H1 (cell line): ENCODE measurements around the gene C5orf22. TPM values are rescaled to one million over a fixed set of nuclear protein-coding genes. Genes with fewer than 3 reads are reported as not detected.
"Not testable (repeated sequence)": the region's sequence is repeated elsewhere in the genome, so short reads cannot be mapped to it uniquely, and the experiment has no call there.

Source experiments
- CTCF ChIA-PET: fragments of 300-600 bp; sonication (Branson Sonifier 250); formaldehyde crosslinking; loops from one replicate; lab custom pipeline; 2021; ENCODE audit not compliant: partially characterized antibody; lab: Charles Lee
- POLR2A ChIA-PET: fragments of 300-600 bp; sonication (Branson Sonifier 250); formaldehyde crosslinking; loops from one replicate; lab custom pipeline; 2021; ENCODE audit warnings: inconsistent platforms; ENCODE audit not compliant: partially characterized antibody; lab: Charles Lee
- DNase-seq, 2 experiments: peaks; one replicate each; pipeline versions ENCODE4 v3.0.0 to v3.0.0-alpha.2; 2010 to 2022; ENCODE audit warnings: low spot score in 2 of 2, low read depth in 1 of 2, mixed read lengths in 1 of 2
- FAIRE-seq: peaks from 2 replicates; lab custom pipeline; 2011; peaks lifted over from hg19 to GRCh38; lab: Jason Lieb, UNC
- H2AFZ ChIP-seq: 2 replicates; pipeline ENCODE4 v1.8.1; 2012; ENCODE audit warnings: low read length, inconsistent platforms
- H2AK5ac ChIP-seq: 2 replicates; pipeline ENCODE4 v1.6.1; 2013; ENCODE audit warnings: low read depth, low read length
- H2BK120ac ChIP-seq: replicated peaks from 2 replicates; pipeline ENCODE3; 2013; ENCODE audit warnings: low read depth, low read length, inconsistent platforms
- H2BK12ac ChIP-seq: 2 replicates; pipeline ENCODE4 v1.6.1; 2013; ENCODE audit warnings: low read depth, low read length
- H2BK15ac ChIP-seq: 2 replicates; pipeline ENCODE4 v1.6.1; 2013; ENCODE audit warnings: low read length
- H2BK20ac ChIP-seq: 2 replicates; pipeline ENCODE4 v1.6.1; 2013; ENCODE audit warnings: low read length
- H2BK5ac ChIP-seq: 2 replicates; pipeline ENCODE4 v1.6.1; 2013; ENCODE audit warnings: low read depth, low read length
- H3K14ac ChIP-seq: 2 replicates; pipeline ENCODE4 v1.6.1; 2013; ENCODE audit warnings: inconsistent platforms; ENCODE audit not compliant: insufficient read length
- H3K18ac ChIP-seq: 2 replicates; pipeline ENCODE4 v1.6.1; 2013; ENCODE audit warnings: low read length; ENCODE audit errors: extremely low read depth
- H3K23ac ChIP-seq: 2 replicates; pipeline ENCODE4 v1.6.1; 2013; ENCODE audit warnings: inconsistent platforms; ENCODE audit not compliant: insufficient read length
- H3K23me2 ChIP-seq: 2 replicates; pipeline ENCODE4 v1.6.1; 2013; ENCODE audit warnings: low read depth, low read length
- H3K27ac ChIP-seq: 2 replicates; pipeline ENCODE4 v1.6.1; 2011; ENCODE audit warnings: low read depth, low read length, inconsistent platforms
- H3K27me3 ChIP-seq, 4 experiments: replicated peaks in 1 of 4; 1 replicate in 1 of 4; 2 replicates in 3 of 4; pipeline versions ENCODE4 v1.6.1 to v1.8.1; 2011 to 2013; ENCODE audit warnings: low read length in 3 of 4, mild to moderate bottlenecking in 3 of 4, inconsistent platforms in 2 of 4, mixed read lengths in 2 of 4, moderate library complexity in 1 of 4; ENCODE audit not compliant: control insufficient read depth in 3 of 4, insufficient read depth in 3 of 4; ENCODE audit errors: extremely low read depth in 1 of 4
- H3K36me3 ChIP-seq, 4 experiments: 2 replicates each; pipeline versions ENCODE4 v1.6.1 to v1.8.1; 2011 to 2013; ENCODE audit warnings: mild to moderate bottlenecking in 4 of 4, low read length in 3 of 4, moderate library complexity in 2 of 4, control low read depth in 1 of 4, inconsistent platforms in 1 of 4; ENCODE audit not compliant: insufficient read depth in 4 of 4, control insufficient read depth in 2 of 4
- H3K4ac ChIP-seq: replicated peaks from 2 replicates; pipeline ENCODE3; 2013; ENCODE audit warnings: low read length, low read depth, mixed read lengths, inconsistent platforms; ENCODE audit not compliant: insufficient read length
- H3K4me1 ChIP-seq, 4 experiments: replicated peaks in 1 of 4; 1 replicate in 1 of 4; 2 replicates in 3 of 4; pipeline versions ENCODE4 v1.6.1 to v1.8.1; 2011 to 2013; ENCODE audit warnings: low read length in 3 of 4, inconsistent platforms in 2 of 4, mixed read lengths in 1 of 4; ENCODE audit not compliant: insufficient read depth in 4 of 4, control insufficient read depth in 3 of 4
- H3K4me2 ChIP-seq, 2 experiments: 2 replicates each; pipeline versions ENCODE4 v1.6.1 to v1.8.1; 2011 to 2013; ENCODE audit warnings: low read depth in 2 of 2, low read length in 2 of 2, control low read depth in 1 of 2, inconsistent platforms in 1 of 2, mild to moderate bottlenecking in 1 of 2; ENCODE audit not compliant: insufficient read depth in 1 of 2
- H3K4me3 ChIP-seq, 4 experiments: fragments of 200-600, 300-600 bp in 1 of 4; sonication (generic), shearing (Covaris generic), sonication (Bioruptor Twin) in 1 of 4; 2 replicates each; pipeline versions ENCODE4 v1.5.1 to v1.8.1; 2011 to 2016; ENCODE audit warnings: low read length in 4 of 4, low read depth in 3 of 4, control low read depth in 2 of 4, inconsistent platforms in 2 of 4, mild to moderate bottlenecking in 2 of 4, mixed read lengths in 1 of 4, moderate library complexity in 1 of 4; ENCODE audit not compliant: insufficient read depth in 2 of 4; ENCODE audit errors: extremely low read depth in 1 of 4
- H3K56ac ChIP-seq: replicated peaks from 2 replicates; pipeline ENCODE3; 2013; ENCODE audit warnings: low read depth, mild to moderate bottlenecking, mixed read lengths, low read length, inconsistent platforms; ENCODE audit not compliant: insufficient read length
- H3K79me1 ChIP-seq: 2 replicates; pipeline ENCODE4 v1.6.1; 2013; ENCODE audit warnings: low read depth, low read length, control low read depth
- H3K79me2 ChIP-seq, 2 experiments: 2 replicates each; pipeline versions ENCODE4 v1.6.1 to v1.8.1; 2012 to 2013; ENCODE audit warnings: low read length in 2 of 2, mild to moderate bottlenecking in 2 of 2, inconsistent platforms in 1 of 2; ENCODE audit not compliant: insufficient read depth in 2 of 2, control insufficient read depth in 1 of 2
- H3K9ac ChIP-seq, 4 experiments: replicated peaks in 1 of 4; 1 replicate in 1 of 4; 2 replicates in 3 of 4; pipeline versions ENCODE4 v1.6.1 to v1.8.1; 2011 to 2013; ENCODE audit warnings: low read depth in 3 of 4, low read length in 3 of 4, control low read depth in 2 of 4, mild to moderate bottlenecking in 2 of 4, moderate library complexity in 2 of 4, inconsistent platforms in 1 of 4; ENCODE audit errors: extremely low read depth in 1 of 4
- H3K9me3 ChIP-seq, 2 experiments: 2 replicates each; pipeline versions ENCODE4 v1.6.1 to v1.8.1; 2012 to 2013; ENCODE audit warnings: mild to moderate bottlenecking in 2 of 2, moderate library complexity in 2 of 2, control low read depth in 1 of 2, inconsistent platforms in 1 of 2, low read depth in 1 of 2, low read length in 1 of 2, mixed read lengths in 1 of 2; ENCODE audit not compliant: insufficient read depth in 2 of 2
- H4K20me1 ChIP-seq, 2 experiments: replicated peaks in 1 of 2; 2 replicates each; pipeline versions ENCODE3 to v1.8.1; 2011 to 2013; ENCODE audit warnings: inconsistent platforms in 2 of 2, low read length in 2 of 2, mild to moderate bottlenecking in 1 of 2; ENCODE audit not compliant: insufficient read depth in 2 of 2, control insufficient read depth in 1 of 2
- H4K5ac ChIP-seq: 2 replicates; pipeline ENCODE4 v1.6.1; 2013; ENCODE audit warnings: low read length, low read depth, mixed read lengths, inconsistent platforms; ENCODE audit not compliant: insufficient read length
- H4K8ac ChIP-seq: 2 replicates; pipeline ENCODE4 v1.8.0; 2013; ENCODE audit warnings: mild to moderate bottlenecking, moderate library complexity, low read length, inconsistent platforms; ENCODE audit not compliant: insufficient read depth; ENCODE audit errors: extremely low read depth
- H4K91ac ChIP-seq: replicated peaks from 2 replicates; pipeline ENCODE3; 2013; ENCODE audit warnings: low read length, mixed read lengths, inconsistent platforms; ENCODE audit not compliant: insufficient read length
- CBX5 ChIP-seq: fragments of 300-800, 300-1000 bp; sonication (generic); IDR thresholded peaks from 2 replicates; pipeline ENCODE4 v1.7.1; 2016; ENCODE audit warnings: antibody characterized with exemption, low read length, low read depth
- POLR2AphosphoS5 ChIP-seq: IDR thresholded peaks from 2 replicates; pipeline ENCODE4 v1.6.1; 2011; ENCODE audit warnings: low read depth, low read length
- RAD21 ChIP-seq, 2 experiments: IDR thresholded peaks in 1 of 2; conservative IDR thresholded peaks in 1 of 2; 2 replicates each; pipeline ENCODE4 v1.6.1; 2011; ENCODE audit warnings: low read depth in 2 of 2, low read length in 2 of 2, improper control_type of control experiment in 1 of 2, inconsistent platforms in 1 of 2, mild to moderate bottlenecking in 1 of 2, moderate library complexity in 1 of 2
- RNF2 ChIP-seq: fragments of 200-900, 300-1000 bp; sonication (generic); IDR thresholded peaks from 2 replicates; pipeline ENCODE4 v1.7.1; 2016; ENCODE audit warnings: borderline replicate concordance, low read depth, mild to moderate bottlenecking, antibody characterized with exemption, low read length; ENCODE audit not compliant: poor library complexity, severe bottlenecking; ENCODE audit errors: missing control alignments
- SIRT6 ChIP-seq: IDR thresholded peaks from one replicate; pipeline ENCODE4 v1.7.1; 2012; ENCODE audit warnings: low read length, inconsistent platforms
- TCF12 ChIP-seq: IDR thresholded peaks from 2 replicates; pipeline ENCODE4 v1.6.1; 2011; ENCODE audit warnings: low read depth, mild to moderate bottlenecking, low read length
- WGBS, 2 experiments: shearing (Covaris generic) in 1 of 2; methylation state at CpG; one replicate each; pipeline versions ENCODE4 v1.1.6 to v1.1.7; 2013 to 2015; ENCODE audit warnings: low lambda C conversion rate in 2 of 2, mixed read lengths in 2 of 2, inconsistent platforms in 1 of 2, low coverage in 1 of 2, missing lambda C conversion rate in 1 of 2; ENCODE audit not compliant: insufficient replicate concordance in 2 of 2, insufficient coverage in 1 of 2, insufficient read length in 1 of 2; ENCODE audit errors: extremely low coverage in 1 of 2, missing lambda C conversion rate in 1 of 2; 5-methylcytosine and 5-hydroxymethylcytosine counted together
- polyA plus RNA-seq, 7 experiments: library from polyadenylated mRNA; depleted of rRNA in 3 of 7; stranded (reverse) in 5 of 7; unstranded in 2 of 7; fragments of >200 nt in 5 of 7; fragments of 200-250 nt in 2 of 7; gene quantifications; 1 replicate in 5 of 7; 2 replicates in 1 of 7; 4 replicates in 1 of 7; pipeline versions ENCODE4 v1.2.1 to v1.2.3, GENCODE V29; 2011 to 2013; ENCODE audit warnings: missing spikeins in 2 of 7, mixed read lengths in 2 of 7
- total RNA-seq: library from RNA; stranded (reverse); fragmentation: NEBNext Ultra II Directional; extraction: Animal tissue kit (Norgen Biotek cat#: 25700); gene quantifications from 2 replicates; pipeline ENCODE4 v1.2.1, GENCODE V29; 2021

C5orf22 gene
- total and polyA plus RNA-seq, 2 of the 8 experiments (the other 6 are each of a cell fraction or from before 2014, with no cell fraction given): 19.6 to 36.2 TPM

GRCh38 chr5:31598640-31599611 lies 66.8 kb downstream of the C5orf22 start (continued):
- no peak for TF ChIP-seq RNF2
- no peak for TF ChIP-seq CBX5
- TF ChIP-seq POLR2AphosphoS5: no peak
- no peak for TF ChIP-seq TCF12
- no peak for TF ChIP-seq SIRT6
- no peak for TF ChIP-seq RAD21 (IDR thresholded peaks at IDR 0.05 in 1 of 2, conservative IDR thresholded peaks at IDR 0.05 in 1 of 2; ENCODE audit: low read depth in 2 of 2, low read length in 2 of 2)

- H2BK15ac ChIP-seq, H2AK5ac ChIP-seq, H3K4me1 ChIP-seq, H2BK12ac ChIP-seq, H3K4ac ChIP-seq, POLR2A ChIA-PET, H3K56ac ChIP-seq, H3K4me3 ChIP-seq, H3K23me2 ChIP-seq, H2BK120ac ChIP-seq, H3K9me3 ChIP-seq, DNase-seq, H3K79me2 ChIP-seq, H4K20me1 ChIP-seq, H4K91ac ChIP-seq, H2AFZ ChIP-seq, FAIRE-seq, H3K36me3 ChIP-seq, H2BK5ac ChIP-seq, H4K8ac ChIP-seq, H3K79me1 ChIP-seq, H2BK20ac ChIP-seq, H3K23ac ChIP-seq, H3K27me3 ChIP-seq, H3K18ac ChIP-seq, H3K14ac ChIP-seq, H4K5ac ChIP-seq, H3K4me2 ChIP-seq, H3K27ac ChIP-seq, H3K9ac ChIP-seq: not testable (repeated sequence)
- 92% methylated on average over 4 of the region's 4 CpGs; no CpG with 5 or more reads in 1 of the 2 experiments for WGBS, 2 experiments
- CTCF ChIA-PET: interaction anchor here (0.6 to 1.3 kb wide), 3 partner anchors 12 to 166 kb away, joined by 3 to 4 read pairs (median 4); no protein-coding TSS in a partner anchor
Observed at GRCh38 chr5:31602305-31602704, 70.2 kb downstream of the C5orf22 start.
